GM23248 (cell line): Measurements from ENCODE around the gene AGPAT3.

Experiments
- EZH2 ChIP-seq: fragments of 200-600 bp; sonication (generic); IDR thresholded peaks from 2 replicates; pipeline ENCODE4 v1.6.1; 2018; ENCODE audit warnings: antibody characterized with exemption, mild to moderate bottlenecking; ENCODE audit not compliant: insufficient read depth, poor library complexity, severe bottlenecking
- EZH2phosphoT487 ChIP-seq: fragments of 200-600 bp; sonication (generic); IDR thresholded peaks from 2 replicates; pipeline ENCODE4 v1.6.1; 2018; ENCODE audit warnings: antibody characterized with exemption, moderate library complexity, mild to moderate bottlenecking, low read depth; ENCODE audit not compliant: insufficient read depth

- no peak for TF ChIP-seq EZH2
- TF ChIP-seq EZH2phosphoT487: no peak
These were observed 68.2 kb downstream of the AGPAT3 start for GRCh38 chr21:43933199-43933598.
